Hippocampal formation (tissue), 2 donors: Measurements from ENCODE around the gene EPN3.

Experiments
- DNase-seq, 2 donors: peaks; one replicate each; lab custom pipeline; 2025; lab: John Stamatoyannopoulos, UW

The EPN3 gene

GRCh38 chr17:50549969-50550368 is 17.4 kb downstream of the EPN3 start:
- DNase-seq, result no peak

DNA sequence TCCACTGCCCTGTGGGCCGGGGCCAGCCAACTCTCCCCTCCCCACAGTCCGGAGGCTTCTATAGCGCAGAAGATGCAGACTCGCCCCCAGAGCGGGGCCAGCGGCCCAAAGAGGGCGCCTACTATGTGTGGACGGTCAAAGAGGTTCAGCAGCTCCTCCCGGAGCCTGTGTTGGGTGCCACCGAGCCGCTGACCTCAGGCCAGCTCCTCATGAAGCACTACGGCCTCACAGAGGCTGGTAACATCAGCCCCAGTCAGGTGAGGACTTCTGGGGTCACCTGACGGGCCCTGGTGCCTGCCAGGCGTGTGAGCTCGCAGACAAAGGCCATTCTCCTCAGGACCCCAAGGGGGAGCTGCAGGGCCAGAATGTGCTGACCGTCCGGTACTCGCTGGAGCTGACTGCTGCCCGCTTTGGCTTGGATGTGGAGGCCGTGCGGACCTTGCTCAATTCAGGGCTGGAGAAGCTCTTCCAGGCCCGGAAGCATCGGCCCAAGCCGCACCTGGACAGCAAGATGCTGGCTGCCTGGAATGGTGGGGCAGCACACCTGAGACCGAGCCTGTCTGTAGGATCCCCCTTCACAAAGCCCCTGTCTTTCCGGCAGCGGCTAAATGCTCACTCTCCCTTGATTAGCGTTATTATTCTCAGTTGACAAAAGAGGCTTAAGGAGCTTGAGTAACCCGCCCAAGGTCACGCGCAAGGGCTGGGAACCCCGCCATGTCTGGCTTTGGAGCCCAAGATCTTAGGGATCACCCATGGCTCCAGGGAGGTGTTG is 18.3 kb downstream of the EPN3 start:
- peak; percentile 65 to 81 for DNase-seq

- no peak for DNase-seq
Observed at GRCh38 chr17:50551433-50551815, 18.9 kb downstream of the EPN3 start.

DNA sequence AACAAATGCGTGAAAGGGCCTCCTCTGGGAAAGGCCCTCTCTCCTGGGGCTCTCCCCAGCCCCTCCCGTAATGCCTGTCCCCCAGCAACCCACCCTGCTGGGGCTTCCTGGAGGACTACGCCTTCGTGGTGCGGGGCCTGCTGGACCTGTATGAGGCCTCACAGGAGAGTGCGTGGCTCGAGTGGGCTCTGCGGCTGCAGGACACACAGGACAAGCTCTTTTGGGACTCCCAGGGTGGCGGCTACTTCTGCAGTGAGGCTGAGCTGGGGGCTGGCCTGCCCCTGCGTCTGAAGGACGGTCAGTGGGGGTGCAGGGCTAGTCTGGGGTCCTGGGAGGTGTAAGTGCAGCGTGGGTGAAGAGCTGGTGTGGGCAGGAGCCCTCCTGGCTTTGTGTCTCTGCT is 19.3 kb downstream of the EPN3 start:
- DNase-seq, result no peak

GRCh38 chr17:50554201-50554600 is 21.7 kb downstream of the EPN3 start:
- no peak for DNase-seq

GRCh38 chr17:50556803-50557202 is 24.3 kb downstream of the EPN3 start:
- DNase-seq, result no peak

DNA sequence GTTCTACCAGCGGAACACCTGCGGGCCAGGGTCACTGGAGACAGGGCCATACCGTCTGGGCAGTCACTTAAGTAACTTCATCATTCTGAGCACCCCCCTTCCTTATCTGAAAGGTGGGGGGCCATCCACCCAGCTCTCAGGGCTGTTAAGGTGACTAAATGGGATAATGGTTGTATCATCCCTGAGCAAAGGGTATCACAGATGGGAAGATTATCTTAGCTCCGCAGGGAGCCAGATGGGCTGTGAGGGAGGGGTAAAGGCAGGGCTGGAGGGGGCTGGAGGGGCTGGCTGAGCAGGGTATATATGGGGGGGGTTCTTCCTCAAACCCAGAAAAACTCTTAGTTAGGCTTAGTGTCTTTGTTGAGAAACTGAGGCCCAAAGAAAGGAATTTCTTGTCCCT is 25.1 kb downstream of the EPN3 start:
- no peak for DNase-seq

DNA sequence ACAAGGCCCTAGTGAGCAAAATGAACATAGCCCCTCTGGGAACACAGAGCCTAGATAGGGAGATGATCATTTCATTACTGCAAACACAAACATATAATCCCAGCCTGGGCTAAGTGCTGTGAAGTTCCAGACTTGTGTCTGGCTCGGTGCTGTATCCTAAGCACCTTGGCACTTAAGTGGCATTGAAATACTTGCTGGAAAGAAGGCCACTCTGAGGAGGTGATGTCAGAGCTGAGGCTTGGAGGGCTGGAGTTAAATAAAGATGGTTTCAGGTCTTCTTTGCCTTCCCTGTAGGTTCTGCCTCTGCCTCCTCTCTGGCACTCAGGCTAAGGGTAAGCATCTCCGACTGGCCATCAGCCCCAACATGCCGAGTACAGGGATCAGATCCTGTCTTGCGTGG is 25.6 kb downstream of the EPN3 start:
- DNase-seq, result no peak

GRCh38 chr17:50558581-50558940 is 26.0 kb downstream of the EPN3 start:
- DNase-seq, result no peak

DNA sequence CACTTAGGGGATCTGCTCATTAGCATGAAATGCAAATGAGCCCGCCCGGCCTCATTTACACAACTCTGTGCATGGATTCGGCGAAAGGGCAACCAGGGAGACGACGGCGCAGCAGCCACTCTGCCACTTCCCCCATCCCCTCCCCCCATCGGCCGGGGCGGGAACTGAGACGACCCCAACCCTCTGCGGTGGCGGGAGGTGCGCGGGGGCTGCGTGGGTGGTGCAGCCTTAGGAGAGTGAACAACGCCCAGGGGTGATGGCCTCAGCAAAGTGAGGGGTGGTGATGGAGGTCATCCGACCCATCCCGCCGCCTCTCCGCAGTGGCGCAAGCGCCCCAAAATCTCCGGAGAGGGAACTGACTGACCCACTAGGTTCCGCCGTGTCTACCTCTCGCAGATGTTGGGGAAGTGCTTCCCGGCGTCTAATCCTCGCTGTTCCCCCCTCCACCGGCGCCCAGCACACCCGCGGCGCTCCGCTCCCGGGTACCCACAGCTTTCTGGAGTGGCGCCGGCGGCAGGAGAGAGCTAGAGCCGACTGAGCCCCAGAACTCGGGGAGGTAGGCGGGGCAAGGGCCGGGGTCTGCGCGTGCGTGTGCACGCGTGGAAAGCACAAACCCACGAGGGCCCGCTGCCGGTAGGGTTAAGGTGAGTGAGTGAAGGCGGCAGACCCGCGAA is 26.5 kb downstream of the EPN3 start:
- DNase-seq, result no peak

GRCh38 chr17:50559674-50560184 is 27.2 kb downstream of the EPN3 start:
- no peak for DNase-seq

GRCh38 chr17:50560185-50560824 is 27.8 kb downstream of the EPN3 start, which contains the start of gene CACNA1G:
TSS of gene CACNA1G (plus strand) at chr17:50560715. CDS start at chr17:50561460, 745 bp downstream.
- peak; percentile 22 to 80 for DNase-seq

DNA sequence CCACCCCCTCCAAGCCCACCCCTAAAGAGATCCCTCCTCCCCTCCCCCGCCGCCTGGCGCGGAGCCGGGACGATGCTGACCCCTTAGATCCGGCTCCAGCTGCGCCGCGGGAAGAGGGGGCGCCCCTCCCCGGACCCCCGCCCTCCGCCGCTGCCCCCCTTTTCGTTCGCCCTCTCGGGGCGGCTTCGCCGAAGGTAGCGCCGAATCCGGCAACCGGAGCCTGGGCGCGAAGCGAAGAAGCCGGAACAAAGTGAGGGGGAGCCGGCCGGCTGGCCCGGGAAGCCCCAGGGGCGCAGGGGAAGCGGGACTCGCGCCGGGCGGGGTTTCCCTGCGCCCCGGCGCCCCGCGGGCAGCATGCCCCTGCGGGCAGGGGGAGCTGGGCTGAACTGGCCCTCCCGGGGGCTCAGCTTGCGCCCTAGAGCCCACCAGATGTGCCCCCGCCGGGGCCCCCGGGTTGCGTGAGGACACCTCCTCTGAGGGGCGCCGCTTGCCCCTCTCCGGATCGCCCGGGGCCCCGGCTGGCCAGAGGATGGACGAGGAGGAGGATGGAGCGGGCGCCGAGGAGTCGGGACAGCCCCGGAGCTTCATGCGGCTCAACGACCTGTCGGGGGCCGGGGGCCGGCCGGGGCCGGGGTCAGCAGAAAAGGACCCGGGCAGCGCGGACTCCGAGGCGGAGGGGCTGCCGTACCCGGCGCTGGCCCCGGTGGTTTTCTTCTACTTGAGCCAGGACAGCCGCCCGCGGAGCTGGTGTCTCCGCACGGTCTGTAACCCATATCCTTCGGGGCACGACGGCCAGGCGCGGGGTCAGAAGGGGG is 28.6 kb downstream of the EPN3 start:
- DNase-seq, result no peak

DNA sequence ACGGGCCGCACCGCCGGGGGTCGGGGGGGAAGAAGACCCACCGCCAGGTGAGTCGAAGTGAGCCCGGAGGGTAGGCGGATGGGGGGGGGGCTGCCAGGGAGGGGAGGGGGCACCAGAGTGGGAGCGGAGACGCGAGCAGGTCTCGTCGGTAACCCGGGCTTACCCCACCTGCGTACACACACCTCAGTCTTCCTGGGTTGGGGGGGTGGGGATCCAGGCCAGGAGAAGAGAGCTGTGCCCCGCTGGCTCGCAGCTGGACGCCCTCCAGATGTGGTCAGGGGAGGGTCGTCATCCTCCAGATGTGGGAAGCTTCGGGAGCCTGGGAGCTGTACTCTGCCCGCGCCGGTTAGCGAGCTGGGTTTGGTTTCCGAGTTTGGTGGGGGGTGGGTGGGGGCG is 29.2 kb downstream of the EPN3 start:
- no peak for DNase-seq

GRCh38 chr17:50562242-50563091 is 29.9 kb downstream of the EPN3 start:
- no peak for DNase-seq

DNA sequence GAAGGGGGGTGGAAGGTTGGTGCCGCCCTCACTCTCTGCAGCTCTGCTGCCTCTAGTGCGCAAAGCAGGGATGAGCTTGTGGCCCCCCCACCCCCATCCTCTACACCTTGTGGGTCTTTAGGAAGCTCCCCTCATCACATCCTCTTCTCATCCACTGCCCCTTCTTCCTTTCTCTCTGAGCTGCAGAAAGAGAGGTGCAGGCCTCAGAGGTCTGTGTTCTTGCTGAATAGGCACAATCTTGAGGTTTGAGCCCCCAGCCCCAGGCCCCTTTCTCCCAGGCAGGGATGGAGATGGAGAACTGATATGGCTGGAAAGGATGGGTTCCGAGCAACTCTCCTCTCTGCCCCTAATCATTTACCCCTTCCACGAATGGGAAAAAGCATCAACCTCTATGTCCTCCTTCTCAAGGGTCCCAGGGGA is 30.6 kb downstream of the EPN3 start:
- DNase-seq, result no peak

DNA sequence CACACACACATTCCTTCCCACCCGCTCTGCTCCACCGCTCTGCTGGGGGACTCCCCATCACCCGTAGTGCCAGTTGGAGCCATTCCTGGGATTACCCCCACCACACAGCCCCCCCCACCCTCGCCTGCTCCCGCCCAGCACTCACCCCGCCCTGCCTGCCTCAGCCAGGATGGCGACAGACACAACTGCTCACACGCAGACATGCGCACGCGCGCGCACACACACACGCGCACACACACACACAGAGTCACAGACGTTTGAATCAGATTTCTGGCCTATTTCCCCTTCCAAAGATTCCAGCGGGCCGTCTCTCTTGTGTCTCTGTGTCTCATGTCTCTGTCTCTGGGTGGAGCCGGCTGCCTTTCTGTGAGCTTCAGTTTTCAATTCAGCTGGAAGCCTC is 32.4 kb downstream of the EPN3 start:
- DNase-seq, result no peak

GRCh38 chr17:50565402-50566350 is 33.1 kb downstream of the EPN3 start:
- DNase-seq, result peak in 1 of 2 donors; percentile 47

- no peak for DNase-seq
Observed at GRCh38 chr17:50566886-50567285, 34.4 kb downstream of the EPN3 start.

GRCh38 chr17:50568659-50569058 is 36.1 kb downstream of the EPN3 start:
- DNase-seq, result no peak
